Measurements from ENCODE around the gene AK3.
A peak's percentile ranks its signal among the peaks of the same experiment; 100 is the strongest.

AK3 gene

GRCh38 chr9:4704129-4704528, 36.9 kb downstream of the AK3 start:
- no peak for DNase-seq

GRCh38 chr9:4701526-4701925, 39.5 kb downstream of the AK3 start:
- DNase-seq = no peak

GRCh38 chr9:4700932-4701331, 40.1 kb downstream of the AK3 start:
- no peak for DNase-seq

GRCh38 chr9:4700091-4700490, 40.9 kb downstream of the AK3 start:
- no peak for DNase-seq

GRCh38 chr9:4691795-4692194, 49.2 kb downstream of the AK3 start:
- DNase-seq = no peak

- DNase-seq = no peak
Measured at GRCh38 chr9:4690144-4690543, 50.9 kb downstream of the AK3 start.

- DNase-seq = no peak
Measured at GRCh38 chr9:4689687-4690104, 51.3 kb downstream of the AK3 start.

GRCh38 chr9:4689021-4689420, 52.0 kb downstream of the AK3 start:
- no peak for DNase-seq

GRCh38 chr9:4686584-4686983, 54.4 kb downstream of the AK3 start:
- no peak for DNase-seq

GRCh38 chr9:4686112-4686511, 54.9 kb downstream of the AK3 start:
- no peak for DNase-seq

GRCh38 chr9:4684820-4685219, 56.2 kb downstream of the AK3 start:
- DNase-seq = no peak

- DNase-seq = no peak
Measured at GRCh38 chr9:4680750-4681149, 60.3 kb downstream of the AK3 start.

- DNase-seq = no peak
Measured at GRCh38 chr9:4680173-4680525, 60.9 kb downstream of the AK3 start.

GRCh38 chr9:4679268-4680172, 61.5 kb downstream of the AK3 start, which contains the start of gene CDC37L1:
Gene CDC37L1, plus strand, starts transcription at chr9:4679569. Its CDS starts 199 bp downstream, at chr9:4679768.
- peak; percentile 100 for DNase-seq

GRCh38 chr9:4678679-4679267, 62.2 kb downstream of the AK3 start:
- DNase-seq = no peak

GRCh38 chr9:4677392-4677791, 63.6 kb downstream of the AK3 start:
- DNase-seq = no peak

GRCh38 chr9:4674783-4675182, 66.2 kb downstream of the AK3 start:
- DNase-seq = no peak

- no peak for DNase-seq
Measured at GRCh38 chr9:4671737-4672136, 69.3 kb downstream of the AK3 start.

- no peak for DNase-seq
Measured at GRCh38 chr9:4670591-4670990, 70.4 kb downstream of the AK3 start.

GRCh38 chr9:4669890-4670289, 71.1 kb downstream of the AK3 start:
- no peak for DNase-seq

GRCh38 chr9:4668604-4669003, 72.4 kb downstream of the AK3 start:
- no peak for DNase-seq

GRCh38 chr9:4667681-4668080, 73.3 kb downstream of the AK3 start:
- no peak for DNase-seq

- peak; percentile 29 for DNase-seq
Measured at GRCh38 chr9:4666042-4666699, 74.8 kb downstream of the AK3 start, which contains the start of gene SPATA6L. Gene SPATA6L, minus strand, starts transcription at chr9:4666480. Its CDS starts 230 bp downstream, at chr9:4666250.

GRCh38 chr9:4665357-4665756, 75.6 kb downstream of the AK3 start:
- no peak for DNase-seq
